ENCODE data around the gene DOCK8. TPM values are rescaled to one million over a fixed set of nuclear protein-coding genes. Genes with fewer than 3 reads are reported as not detected.

Gene DOCK8
- total RNA-seq, 1 donor from 2014 or later: 219 TPM

DNA sequence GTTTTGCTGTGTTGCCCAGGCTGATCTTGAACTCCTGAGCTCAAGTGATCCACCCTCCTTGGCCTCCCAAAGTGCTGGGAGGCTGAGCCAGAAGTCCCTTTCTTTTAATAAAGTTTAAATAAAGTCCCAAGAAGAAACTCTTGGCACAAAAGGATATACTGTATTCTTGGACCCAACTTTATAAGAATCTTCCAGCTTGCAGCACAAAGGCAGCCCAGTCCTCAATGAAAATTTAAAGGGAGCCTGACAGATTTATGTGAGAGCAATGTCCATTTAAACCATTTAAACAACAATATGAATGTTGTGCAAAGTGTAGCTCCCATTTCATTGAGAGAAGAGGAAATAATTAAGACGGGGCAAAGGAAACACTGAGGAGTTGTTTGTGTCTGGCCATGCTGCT, 217.0 kb downstream of the DOCK8 start:
- DNase-seq (no peak), ATAC-seq (ENCODE audit: low read depth) (no peak)
- ChIA-PET POLR2A (no interaction called here), CTCF (no interaction called here)
- peaks cover 92% of the 10 kb centered on the region for H3K36me3 Mint-ChIP-seq (ENCODE audit: low read depth)
- H3K9me3 Mint-ChIP-seq: no peaks in the 10 kb centered on the region
- intact Hi-C loops (cut with micrococcal nuclease): no loop called here
- H3K4me3 Mint-ChIP-seq: no peak overlapping the region
- H3K4me1 Mint-ChIP-seq: no peaks in the 10 kb centered on the region
- no peaks in the 10 kb centered on the region for H3K27me3 Mint-ChIP-seq
- H3K27ac Mint-ChIP-seq: no peak overlapping the region
- TF ChIP-seq, protein P1, sequence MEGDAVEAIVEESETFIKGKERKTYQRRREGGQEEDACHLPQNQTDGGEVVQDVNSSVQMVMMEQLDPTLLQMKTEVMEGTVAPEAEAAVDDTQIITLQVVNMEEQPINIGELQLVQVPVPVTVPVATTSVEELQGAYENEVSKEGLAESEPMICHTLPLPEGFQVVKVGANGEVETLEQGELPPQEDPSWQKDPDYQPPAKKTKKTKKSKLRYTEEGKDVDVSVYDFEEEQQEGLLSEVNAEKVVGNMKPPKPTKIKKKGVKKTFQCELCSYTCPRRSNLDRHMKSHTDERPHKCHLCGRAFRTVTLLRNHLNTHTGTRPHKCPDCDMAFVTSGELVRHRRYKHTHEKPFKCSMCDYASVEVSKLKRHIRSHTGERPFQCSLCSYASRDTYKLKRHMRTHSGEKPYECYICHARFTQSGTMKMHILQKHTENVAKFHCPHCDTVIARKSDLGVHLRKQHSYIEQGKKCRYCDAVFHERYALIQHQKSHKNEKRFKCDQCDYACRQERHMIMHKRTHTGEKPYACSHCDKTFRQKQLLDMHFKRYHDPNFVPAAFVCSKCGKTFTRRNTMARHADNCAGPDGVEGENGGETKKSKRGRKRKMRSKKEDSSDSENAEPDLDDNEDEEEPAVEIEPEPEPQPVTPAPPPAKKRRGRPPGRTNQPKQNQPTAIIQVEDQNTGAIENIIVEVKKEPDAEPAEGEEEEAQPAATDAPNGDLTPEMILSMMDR (IDR thresholded peaks at IDR 0.05): no peak

DNA sequence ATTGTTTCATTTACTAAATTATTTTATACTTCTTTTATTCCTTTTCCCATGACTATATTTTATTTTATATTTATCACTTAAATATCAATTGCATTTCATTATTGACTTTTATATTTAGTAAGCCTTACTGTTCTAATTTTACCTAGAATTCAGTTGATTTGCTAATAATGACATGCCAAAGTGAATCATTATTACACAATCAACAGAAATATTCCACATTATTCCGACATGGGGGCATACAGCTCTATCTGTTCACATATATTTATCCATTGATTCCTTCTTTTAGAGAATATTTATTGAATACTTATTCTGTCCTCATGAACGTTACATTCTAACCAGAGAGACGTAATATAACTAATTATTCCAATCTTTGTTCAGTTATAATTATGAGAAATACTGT, 221.8 kb downstream of the DOCK8 start:
- TF ChIP-seq, protein P1 (IDR thresholded peaks at IDR 0.05): no peak
- intact Hi-C loops (cut with micrococcal nuclease): no loop called here
- ATAC-seq (ENCODE audit: low read depth) (no peak), DNase-seq (no peak)
- H3K9me3 Mint-ChIP-seq: no peaks in the 10 kb centered on the region
- H3K27ac Mint-ChIP-seq: no peak overlapping the region
- ChIA-PET POLR2A (no interaction called here), CTCF (no interaction called here)
- no peak overlapping the region for H3K4me3 Mint-ChIP-seq
- H3K4me1 Mint-ChIP-seq: no peaks in the 10 kb centered on the region
- no peaks in the 10 kb centered on the region for H3K27me3 Mint-ChIP-seq
- peaks cover 95% of the 10 kb centered on the region for H3K36me3 Mint-ChIP-seq (ENCODE audit: low read depth)

GRCh38 chr9:437066-437465, 222.4 kb downstream of the DOCK8 start:
- no peaks in the 10 kb centered on the region for H3K27me3 Mint-ChIP-seq
- POLR2A ChIA-PET: interaction anchor here (0.5 kb wide), 1 partner anchor 44 kb away, joined by 3 read pairs; no protein-coding TSS in a partner anchor
- peaks cover 95% of the 10 kb centered on the region for H3K36me3 Mint-ChIP-seq (ENCODE audit: low read depth)
- H3K4me1 Mint-ChIP-seq: no peaks in the 10 kb centered on the region
- H3K4me3 Mint-ChIP-seq: no peak overlapping the region
- no peak for ATAC-seq (ENCODE audit: low read depth)
- intact Hi-C loops (cut with micrococcal nuclease): no loop called here
- TF ChIP-seq, protein P1 (IDR thresholded peaks at IDR 0.05): no peak
- no peak overlapping the region for H3K27ac Mint-ChIP-seq
- H3K9me3 Mint-ChIP-seq: no peaks in the 10 kb centered on the region
- CTCF ChIA-PET: no interaction called here
- DNase-seq: no peak

GRCh38 chr9:437574-438001, 222.9 kb downstream of the DOCK8 start:
- H3K36me3 Mint-ChIP-seq (ENCODE audit: low read depth): peaks cover 96% of the 10 kb centered on the region
- intact Hi-C loops (cut with micrococcal nuclease): no loop called here
- no peak overlapping the region for H3K4me3 Mint-ChIP-seq

GRCh38 chr9:438066-438465, 223.4 kb downstream of the DOCK8 start:
- no peaks in the 10 kb centered on the region for H3K4me1 Mint-ChIP-seq
- peaks cover 96% of the 10 kb centered on the region for H3K36me3 Mint-ChIP-seq (ENCODE audit: low read depth)
- no peak overlapping the region for H3K27ac Mint-ChIP-seq
- no peaks in the 10 kb centered on the region for H3K9me3 Mint-ChIP-seq
- DNase-seq (no peak), ATAC-seq (ENCODE audit: low read depth) (no peak)
- intact Hi-C loops (cut with micrococcal nuclease): no loop called here
- CTCF ChIA-PET: no interaction called here
- H3K27me3 Mint-ChIP-seq: no peaks in the 10 kb centered on the region
- POLR2A ChIA-PET: no interaction called here
- H3K4me3 Mint-ChIP-seq: no peak overlapping the region
- TF ChIP-seq, protein P1 (IDR thresholded peaks at IDR 0.05): no peak

More at GRCh38 chr9:437574-438001, 222.9 kb downstream of the DOCK8 start:
- Mint-ChIP-seq H3K27me3 (no peaks in the 10 kb centered on the region), H3K4me1 (no peaks in the 10 kb centered on the region), H3K27ac (no peak overlapping the region), H3K9me3 (no peaks in the 10 kb centered on the region)
- ChIA-PET POLR2A (no interaction called here), CTCF (no interaction called here)
- TF ChIP-seq, protein P1 (IDR thresholded peaks at IDR 0.05): no peak
- DNase-seq (no peak), ATAC-seq (ENCODE audit: low read depth) (no peak)

Data from activated B cell treated with CpG ODN at 0.5 μM for 24 hours (primary cell).